H9 (cell line): ENCODE measurements around the gene GIT2. TPM values are rescaled to one million over a fixed set of nuclear protein-coding genes. Genes with fewer than 3 reads are reported as not detected.

Experiments used
- DNase-seq: peaks from one replicate; pipeline ENCODE4 v3.0.0-alpha.2; 2017
- H2AFZ ChIP-seq: one replicate; pipeline ENCODE4 v1.6.1; 2013; ENCODE audit warnings: mild to moderate bottlenecking, low read length, control low read depth, moderate library complexity
- H2AK5ac ChIP-seq: 2 replicates; pipeline ENCODE4 v1.6.1; 2013; ENCODE audit warnings: low read length, control low read depth, mixed read lengths; ENCODE audit not compliant: insufficient read length
- H2BK120ac ChIP-seq: one replicate; pipeline ENCODE4 v1.6.1; 2013; ENCODE audit warnings: low read depth, mild to moderate bottlenecking, low read length, control low read depth, inconsistent platforms; ENCODE audit not compliant: poor library complexity, severe bottlenecking
- H2BK12ac ChIP-seq: 2 replicates; pipeline ENCODE4 v1.6.1; 2013; ENCODE audit warnings: low read length, control low read depth, mixed read lengths, low read depth; ENCODE audit not compliant: insufficient read length
- H2BK15ac ChIP-seq: 2 replicates; pipeline ENCODE4 v1.6.1; 2013; ENCODE audit warnings: low read depth, low read length, control low read depth
- H2BK20ac ChIP-seq: one replicate; pipeline ENCODE4 v1.6.1; 2013; ENCODE audit warnings: low read depth, mild to moderate bottlenecking, low read length, control low read depth, inconsistent platforms; ENCODE audit not compliant: poor library complexity, severe bottlenecking
- H2BK5ac ChIP-seq: 2 replicates; pipeline ENCODE4 v1.6.1; 2013; ENCODE audit warnings: low read length, control low read depth, mixed read lengths; ENCODE audit not compliant: insufficient read length
- H3K14ac ChIP-seq: 2 replicates; pipeline ENCODE4 v1.6.1; 2013; ENCODE audit warnings: low read length, control low read depth; ENCODE audit not compliant: insufficient read depth
- H3K18ac ChIP-seq: 2 replicates; pipeline ENCODE4 v1.6.1; 2013; ENCODE audit warnings: low read depth, mild to moderate bottlenecking, mixed read lengths, low read length, control low read depth; ENCODE audit not compliant: insufficient read length
- H3K23ac ChIP-seq: 2 replicates; pipeline ENCODE4 v1.6.1; 2013; ENCODE audit warnings: low read length, control low read depth, mixed read lengths, low read depth; ENCODE audit not compliant: insufficient read length
- H3K23me2 ChIP-seq: 2 replicates; pipeline ENCODE4 v1.6.1; 2013; ENCODE audit warnings: low read depth, mild to moderate bottlenecking, mixed read lengths, low read length, control low read depth; ENCODE audit not compliant: insufficient read length, poor library complexity, severe bottlenecking
- H3K27ac ChIP-seq: 2 replicates; pipeline ENCODE4 v1.5.1; 2013; ENCODE audit warnings: low read length, control low read depth, mixed read lengths, low read depth; ENCODE audit not compliant: insufficient read length
- H3K27me3 ChIP-seq: 2 replicates; pipeline ENCODE4 v1.6.1; 2013; ENCODE audit warnings: low read length, control low read depth, inconsistent platforms; ENCODE audit not compliant: insufficient read depth
- H3K4ac ChIP-seq: 2 replicates; pipeline ENCODE4 v1.6.1; 2013; ENCODE audit warnings: low read depth, mild to moderate bottlenecking, control low read depth, inconsistent platforms, low read length, moderate library complexity
- H3K4me1 ChIP-seq: 2 replicates; pipeline ENCODE4 v1.6.1; 2013; ENCODE audit warnings: low read length, control low read depth, inconsistent platforms; ENCODE audit not compliant: insufficient read depth
- H3K4me2 ChIP-seq: 2 replicates; pipeline ENCODE4 v1.6.1; 2013; ENCODE audit warnings: low read length, control low read depth, mixed read lengths; ENCODE audit not compliant: insufficient read length, insufficient read depth
- H3K56ac ChIP-seq: 2 replicates; pipeline ENCODE4 v1.6.1; 2013; ENCODE audit warnings: low read depth, mild to moderate bottlenecking, mixed read lengths, low read length, control low read depth; ENCODE audit not compliant: insufficient read length
- H3K79me1 ChIP-seq: 2 replicates; pipeline ENCODE4 v1.6.1; 2013; ENCODE audit warnings: low read depth, mild to moderate bottlenecking, moderate library complexity, low read length, control low read depth, inconsistent platforms; ENCODE audit not compliant: insufficient read depth, poor library complexity, severe bottlenecking
- H3K79me2 ChIP-seq: 2 replicates; pipeline ENCODE4 v1.6.1; 2013; ENCODE audit warnings: low read length, control low read depth, inconsistent platforms; ENCODE audit not compliant: insufficient read depth
- H3K9ac ChIP-seq: 2 replicates; pipeline ENCODE4 v1.6.1; 2013; ENCODE audit warnings: low read length, control low read depth, mixed read lengths; ENCODE audit not compliant: insufficient read length; ENCODE audit errors: extremely low read depth
- H3K9me3 ChIP-seq: one replicate; pipeline ENCODE4 v1.6.1; 2013; ENCODE audit warnings: low read depth, low read length, inconsistent platforms; ENCODE audit not compliant: control insufficient read depth
- H3T11ph ChIP-seq: one replicate; pipeline ENCODE4 v1.6.1; 2013; ENCODE audit warnings: mild to moderate bottlenecking, low read length, control low read depth, inconsistent platforms
- H4K20me1 ChIP-seq: one replicate; pipeline ENCODE4 v1.6.1; 2013; ENCODE audit not compliant: control insufficient read depth, insufficient read length, insufficient read depth
- H4K5ac ChIP-seq: 2 replicates; pipeline ENCODE4 v1.6.1; 2013; ENCODE audit warnings: low read depth, mild to moderate bottlenecking, mixed read lengths, low read length, control low read depth; ENCODE audit not compliant: insufficient read length
- H4K8ac ChIP-seq: replicated peaks from 2 replicates; pipeline ENCODE4 v1.6.1; 2013; ENCODE audit warnings: low read length, control low read depth, mixed read lengths, low read depth; ENCODE audit not compliant: insufficient read length
- H4K91ac ChIP-seq: 2 replicates; pipeline ENCODE4 v1.6.1; 2013; ENCODE audit warnings: low read depth, mild to moderate bottlenecking, moderate library complexity, mixed read lengths, low read length, control low read depth; ENCODE audit not compliant: insufficient read length
- H3K27ac Mint-ChIP-seq, 3 experiments: 2 replicates in 2 of 3; 3 replicates in 1 of 3; pipeline ENCODE4 v1.8.0; 2020 to 2021; ENCODE audit warnings: mixed read lengths in 3 of 3, mild to moderate bottlenecking in 1 of 3, moderate library complexity in 1 of 3
- H3K27me3 Mint-ChIP-seq: 2 replicates; pipeline ENCODE4 v1.8.0; 2021; ENCODE audit warnings: low read depth, mild to moderate bottlenecking, moderate library complexity, mixed read lengths
- H3K36me3 Mint-ChIP-seq, 3 experiments: 2 replicates in 2 of 3; 3 replicates in 1 of 3; pipeline ENCODE4 v1.8.0; 2020 to 2021; ENCODE audit warnings: low read depth in 3 of 3, mixed read lengths in 3 of 3; ENCODE audit not compliant: insufficient read depth in 1 of 3
- H3K4me1 Mint-ChIP-seq, 2 experiments: 2 replicates each; pipeline ENCODE4 v1.8.0; 2020; ENCODE audit warnings: mixed read lengths in 2 of 2
- H3K4me3 Mint-ChIP-seq, 2 experiments: 2 replicates in 1 of 2; 3 replicates in 1 of 2; pipeline ENCODE4 v1.8.0; 2020 to 2021; ENCODE audit warnings: mild to moderate bottlenecking in 2 of 2, mixed read lengths in 2 of 2, moderate library complexity in 1 of 2
- H3K9me3 Mint-ChIP-seq, 2 experiments: 2 replicates in 1 of 2; 3 replicates in 1 of 2; pipeline ENCODE4 v1.8.0; 2020; ENCODE audit warnings: mild to moderate bottlenecking in 2 of 2, mixed read lengths in 2 of 2, moderate library complexity in 1 of 2
- WGBS: extraction: QIAGEN DNeasy Blood & Tissue Kit; methylation state at CpG from one replicate; pipeline ENCODE4 v1.1.7; 2013; ENCODE audit warnings: missing lambda C conversion rate, low lambda C conversion rate, mixed read lengths; ENCODE audit not compliant: insufficient read length; ENCODE audit errors: extremely low coverage; 5-methylcytosine and 5-hydroxymethylcytosine counted together
- total RNA-seq: library from RNA; stranded (reverse); gene quantifications from 2 replicates; pipeline ENCODE4 v1.2.1, GENCODE V29; 2021
- TF ChIP-seq, protein P1 (sequence below): fragments of 200-600 bp; sonication (generic); conservative IDR thresholded peaks from 3 replicates; pipeline ENCODE4 v1.8.0; 2021; ENCODE audit warnings: antibody characterized with exemption, mild to moderate bottlenecking

The GIT2 gene
- total RNA-seq, 1 experiment from 2014 or later, result 27.0 TPM

GRCh38 chr12:110037315-110037714 lies 41.1 kb upstream of the GIT2 start:
- H2BK15ac ChIP-seq, result no peak overlapping the region
- H3K9me3 ChIP-seq, result no peaks in the 10 kb centered on the region
- no peak overlapping the region for H3K4me2 ChIP-seq
- no peak overlapping the region for H4K8ac ChIP-seq
- TF ChIP-seq, protein P1, sequence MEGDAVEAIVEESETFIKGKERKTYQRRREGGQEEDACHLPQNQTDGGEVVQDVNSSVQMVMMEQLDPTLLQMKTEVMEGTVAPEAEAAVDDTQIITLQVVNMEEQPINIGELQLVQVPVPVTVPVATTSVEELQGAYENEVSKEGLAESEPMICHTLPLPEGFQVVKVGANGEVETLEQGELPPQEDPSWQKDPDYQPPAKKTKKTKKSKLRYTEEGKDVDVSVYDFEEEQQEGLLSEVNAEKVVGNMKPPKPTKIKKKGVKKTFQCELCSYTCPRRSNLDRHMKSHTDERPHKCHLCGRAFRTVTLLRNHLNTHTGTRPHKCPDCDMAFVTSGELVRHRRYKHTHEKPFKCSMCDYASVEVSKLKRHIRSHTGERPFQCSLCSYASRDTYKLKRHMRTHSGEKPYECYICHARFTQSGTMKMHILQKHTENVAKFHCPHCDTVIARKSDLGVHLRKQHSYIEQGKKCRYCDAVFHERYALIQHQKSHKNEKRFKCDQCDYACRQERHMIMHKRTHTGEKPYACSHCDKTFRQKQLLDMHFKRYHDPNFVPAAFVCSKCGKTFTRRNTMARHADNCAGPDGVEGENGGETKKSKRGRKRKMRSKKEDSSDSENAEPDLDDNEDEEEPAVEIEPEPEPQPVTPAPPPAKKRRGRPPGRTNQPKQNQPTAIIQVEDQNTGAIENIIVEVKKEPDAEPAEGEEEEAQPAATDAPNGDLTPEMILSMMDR, result no peak
- Mint-ChIP-seq H3K36me3 (peaks cover 4 to 24% (median 20%) of the 10 kb centered on the region in 3 experiments; a peak in 6 of 7 replicates), H3K4me3 (no peak overlapping the region), H3K27ac (no peak overlapping the region), H3K27me3 (no peaks in the 10 kb centered on the region), H3K9me3 (no peaks in the 10 kb centered on the region; a peak in 1 of 5 replicates), H3K4me1 (peaks cover 19 to 20% of the 10 kb centered on the region in 2 experiments)
- H3K27ac ChIP-seq, result no peak overlapping the region
- no peak overlapping the region for H3K9ac ChIP-seq
- H3T11ph ChIP-seq, result no peak overlapping the region
- no peak overlapping the region for H2BK120ac ChIP-seq
- no peak overlapping the region for H2BK20ac ChIP-seq
- H3K27me3 ChIP-seq, result no peaks in the 10 kb centered on the region
- no peaks in the 10 kb centered on the region for H4K20me1 ChIP-seq
- H3K4me1 ChIP-seq, result no peaks in the 10 kb centered on the region
- no peak overlapping the region for H2AK5ac ChIP-seq
- no peaks in the 10 kb centered on the region for H3K23me2 ChIP-seq
- WGBS, result no CpG with 5 or more reads among the region's 5 CpGs
- no peak overlapping the region for H2AFZ ChIP-seq
- H3K56ac ChIP-seq, result no peak overlapping the region
- no peak overlapping the region for H4K5ac ChIP-seq
- H3K23ac ChIP-seq, result no peak overlapping the region
- no peaks in the 10 kb centered on the region for H3K79me2 ChIP-seq
- H2BK5ac ChIP-seq, result no peak overlapping the region
- DNase-seq, result no peak
- H4K91ac ChIP-seq, result no peak overlapping the region
- no peak overlapping the region for H3K4ac ChIP-seq
- H3K18ac ChIP-seq, result no peak overlapping the region
- no peak overlapping the region for H2BK12ac ChIP-seq
- H3K14ac ChIP-seq, result no peak overlapping the region
- no peaks in the 10 kb centered on the region for H3K79me1 ChIP-seq
